Fibroblast of skin of left quadriceps (primary cell): ENCODE data around the gene PCDHGA1.
"Not testable (repeated sequence)": the region's sequence is repeated elsewhere in the genome, so short reads cannot be mapped to it uniquely, and the experiment has no call there.

ENCODE experiments used
- DNase-seq, 2 experiments: peaks; one replicate each; pipeline ENCODE4 v3.0.0-alpha.2; 2013; ENCODE audit warnings: low read depth in 2 of 2

PCDHGA1 gene

GRCh38 chr5:141409598-141410306, 79.4 kb downstream of the PCDHGA1 start:
- no peak for DNase-seq

- DNase-seq: no peak
These were observed 81.3 kb downstream of the PCDHGA1 start for GRCh38 chr5:141411575-141411974.

GRCh38 chr5:141412854-141413539, 82.7 kb downstream of the PCDHGA1 start, which contains the start of gene PCDHGA10:
Gene PCDHGA10 (plus strand): TSS chr5:141412987. CDS start chr5:141413176, 189 bp downstream.
- DNase-seq: peak in 1 of 2 experiments; percentile 47

- DNase-seq: no peak
These were observed 83.3 kb downstream of the PCDHGA1 start for GRCh38 chr5:141413540-141414069.

GRCh38 chr5:141414548-141415274, 84.4 kb downstream of the PCDHGA1 start:
- not testable (repeated sequence) for DNase-seq

GRCh38 chr5:141415275-141415618, 84.9 kb downstream of the PCDHGA1 start:
- DNase-seq: not testable (repeated sequence)

GRCh38 chr5:141417494-141418172, 87.3 kb downstream of the PCDHGA1 start, which contains the start of gene PCDHGB7:
Gene PCDHGB7 (plus strand): TSS chr5:141417677. CDS start chr5:141417860, 183 bp downstream.
- peak; percentile 61 to 65 for DNase-seq

GRCh38 chr5:141419074-141419880, 89.0 kb downstream of the PCDHGA1 start:
- DNase-seq: no peak

- peak in 1 of 2 experiments; percentile 41 for DNase-seq
These were observed 90.7 kb downstream of the PCDHGA1 start, which contains the start of gene PCDHGA11 for GRCh38 chr5:141420855-141421488. Gene PCDHGA11 (plus strand): TSS chr5:141421051. CDS start chr5:141421228, 177 bp downstream.

- DNase-seq: no peak
These were observed 91.2 kb downstream of the PCDHGA1 start for GRCh38 chr5:141421489-141421855.

- no peak for DNase-seq
These were observed 92.5 kb downstream of the PCDHGA1 start for GRCh38 chr5:141422742-141423291.

- DNase-seq: no peak
These were observed 97.6 kb downstream of the PCDHGA1 start for GRCh38 chr5:141427783-141428426.

GRCh38 chr5:141430332-141431113, 100.2 kb downstream of the PCDHGA1 start, which contains the start of gene PCDHGA12:
Gene PCDHGA12 (plus strand): TSS chr5:141430507. CDS start chr5:141430760, 253 bp downstream.
- DNase-seq: peak; percentile 82 to 83

- DNase-seq: no peak
These were observed 101.0 kb downstream of the PCDHGA1 start for GRCh38 chr5:141431286-141431685.

GRCh38 chr5:141432308-141432707, 102.0 kb downstream of the PCDHGA1 start:
- not testable (repeated sequence) for DNase-seq

GRCh38 chr5:141432726-141433125, 102.4 kb downstream of the PCDHGA1 start:
- DNase-seq: not testable (repeated sequence)

- no peak for DNase-seq
These were observed 103.7 kb downstream of the PCDHGA1 start for GRCh38 chr5:141434006-141434405.

GRCh38 chr5:141437221-141437620, 106.9 kb downstream of the PCDHGA1 start:
- no peak for DNase-seq
